ENCODE results near the gene LMX1A. TPM values are rescaled to one million over a fixed set of nuclear protein-coding genes. Genes with fewer than 3 reads are reported as not detected.

LMX1A gene
- total RNA-seq, 6 experiments from 2014 or later, result 0.14 TPM; not detected in 5

DNA sequence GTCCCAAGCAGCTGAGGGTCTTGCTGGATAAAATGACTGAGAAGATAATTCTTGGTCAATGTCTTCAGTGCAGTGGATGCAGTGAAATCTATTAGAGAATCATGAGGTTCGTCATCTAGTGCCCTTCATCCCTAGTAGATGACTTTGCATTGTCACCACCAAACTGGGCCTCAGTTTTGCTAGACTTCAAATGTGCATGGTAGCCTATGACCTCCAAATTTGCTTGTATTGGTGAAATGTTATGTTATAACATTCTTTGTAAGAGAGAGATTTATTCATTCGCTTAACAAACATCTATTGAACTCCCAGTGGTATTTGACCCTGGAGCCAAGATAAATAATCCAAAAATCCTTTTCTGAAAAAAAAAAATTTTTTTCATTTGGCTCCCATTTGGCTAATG, 183.8 kb downstream of the LMX1A start:
- Histone ChIP-seq H3K9me3 (no peaks in the 10 kb centered on the region), H3K27me3 (no peaks in the 10 kb centered on the region), H3K4me3 (no peak overlapping the region), H3K4me1 (peaks cover 0 to 22% (median 5%) of the 10 kb centered on the region in 4 donors), H3K36me3 (no peaks in the 10 kb centered on the region), H3K27ac (no peak overlapping the region)
- DNase-seq, result no peak
- TF ChIP-seq POLR2A (IDR thresholded peaks at IDR 0.05), result no peak
- TF ChIP-seq, protein P1, sequence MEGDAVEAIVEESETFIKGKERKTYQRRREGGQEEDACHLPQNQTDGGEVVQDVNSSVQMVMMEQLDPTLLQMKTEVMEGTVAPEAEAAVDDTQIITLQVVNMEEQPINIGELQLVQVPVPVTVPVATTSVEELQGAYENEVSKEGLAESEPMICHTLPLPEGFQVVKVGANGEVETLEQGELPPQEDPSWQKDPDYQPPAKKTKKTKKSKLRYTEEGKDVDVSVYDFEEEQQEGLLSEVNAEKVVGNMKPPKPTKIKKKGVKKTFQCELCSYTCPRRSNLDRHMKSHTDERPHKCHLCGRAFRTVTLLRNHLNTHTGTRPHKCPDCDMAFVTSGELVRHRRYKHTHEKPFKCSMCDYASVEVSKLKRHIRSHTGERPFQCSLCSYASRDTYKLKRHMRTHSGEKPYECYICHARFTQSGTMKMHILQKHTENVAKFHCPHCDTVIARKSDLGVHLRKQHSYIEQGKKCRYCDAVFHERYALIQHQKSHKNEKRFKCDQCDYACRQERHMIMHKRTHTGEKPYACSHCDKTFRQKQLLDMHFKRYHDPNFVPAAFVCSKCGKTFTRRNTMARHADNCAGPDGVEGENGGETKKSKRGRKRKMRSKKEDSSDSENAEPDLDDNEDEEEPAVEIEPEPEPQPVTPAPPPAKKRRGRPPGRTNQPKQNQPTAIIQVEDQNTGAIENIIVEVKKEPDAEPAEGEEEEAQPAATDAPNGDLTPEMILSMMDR (IDR thresholded peaks at IDR 0.05), result no peak
- intact Hi-C loops (cut with DNase I), result no loop called here
- 51% methylated on average over 2 of the region's 2 CpGs for WGBS (ENCODE audit: insufficient coverage, low coverage, low lambda C conversion rate, missing lambda C conversion rate)
- peak in 2 of 4 donors; percentile 11 to 33 for ATAC-seq

DNA sequence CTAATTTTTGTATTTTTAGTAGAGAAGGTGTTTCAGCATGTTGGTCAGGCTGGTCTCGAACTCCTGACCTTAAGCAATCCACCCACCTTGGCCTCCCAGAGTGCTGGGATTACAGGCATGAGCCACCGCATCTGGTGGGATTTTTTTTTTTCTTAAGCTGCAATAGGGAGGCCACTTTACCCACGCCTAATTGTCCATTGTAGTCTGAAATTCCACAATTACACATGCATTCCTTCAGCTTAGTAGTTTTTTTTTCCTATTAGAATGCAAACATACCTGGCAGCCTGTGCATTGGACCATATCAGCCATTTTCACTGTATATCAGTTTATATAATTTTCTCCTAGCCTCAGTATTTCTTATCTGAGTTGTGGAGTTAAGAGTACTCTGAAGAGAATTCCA, 186.8 kb downstream of the LMX1A start:
- no peak for ATAC-seq
- TF ChIP-seq POLR2A (IDR thresholded peaks at IDR 0.05), result no peak
- TF ChIP-seq, protein P1 (IDR thresholded peaks at IDR 0.05), result no peak
- H3K4me1 ChIP-seq, result peaks cover 0 to 22% (median 5%) of the 10 kb centered on the region in 4 donors
- H3K27ac ChIP-seq, result no peak overlapping the region
- H3K36me3 ChIP-seq, result no peaks in the 10 kb centered on the region
- no peaks in the 10 kb centered on the region for H3K27me3 ChIP-seq
- WGBS (ENCODE audit: insufficient coverage, low coverage, low lambda C conversion rate, missing lambda C conversion rate), result 92% methylated on average over 3 of the region's 3 CpGs
- H3K4me3 ChIP-seq, result no peak overlapping the region
- intact Hi-C loops (cut with DNase I), result no loop called here
- no peaks in the 10 kb centered on the region for H3K9me3 ChIP-seq
- DNase-seq, result no peak

DNA sequence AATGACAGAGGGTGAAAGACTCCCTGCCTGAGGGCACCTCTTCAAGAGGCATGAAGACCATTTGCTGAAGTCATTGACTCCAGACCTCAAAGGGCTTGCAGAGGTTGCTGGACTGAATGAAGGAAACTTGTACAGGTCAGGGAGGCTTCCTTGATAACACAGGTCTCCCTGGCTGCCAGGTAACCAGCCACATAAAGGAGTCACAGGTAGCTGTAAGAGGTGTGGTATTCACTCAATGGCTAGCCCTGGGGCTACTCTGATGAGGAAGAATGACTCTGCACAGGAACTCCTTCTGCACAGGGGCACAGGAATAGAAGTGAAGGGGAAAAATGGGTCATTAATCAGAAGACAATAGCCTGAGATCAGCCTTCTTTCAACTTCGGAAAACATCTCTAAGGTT, 187.5 kb downstream of the LMX1A start:
- 57% methylated on average over 1 of the region's 1 CpG for WGBS (ENCODE audit: insufficient coverage, low coverage, low lambda C conversion rate, missing lambda C conversion rate)
- TF ChIP-seq, protein P1 (IDR thresholded peaks at IDR 0.05), result no peak

DNA sequence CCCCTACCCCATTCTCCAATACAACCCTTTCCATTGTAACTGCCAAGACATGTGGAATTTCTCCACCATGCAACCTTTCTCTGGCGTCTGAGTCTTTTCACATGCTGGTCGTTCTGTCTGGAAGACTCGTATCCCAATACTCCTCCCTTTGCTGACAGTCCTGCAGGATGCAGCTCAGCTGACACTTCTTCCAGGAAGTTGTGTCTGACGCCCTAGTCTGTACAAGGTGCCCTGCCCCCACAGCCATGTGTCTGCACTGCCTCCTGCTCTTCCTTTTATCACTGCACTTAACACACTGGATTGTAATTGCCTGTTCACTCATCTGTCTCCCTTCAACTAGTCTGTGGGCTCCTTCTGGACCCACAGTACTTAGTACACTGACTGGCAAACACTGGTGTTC, 188.0 kb downstream of the LMX1A start:
- ATAC-seq (no peak), DNase-seq (no peak)
- peaks cover 0 to 12% (median 4%) of the 10 kb centered on the region in 4 donors for H3K4me1 ChIP-seq
- no peaks in the 10 kb centered on the region for H3K27me3 ChIP-seq
- H3K36me3 ChIP-seq, result no peaks in the 10 kb centered on the region
- WGBS (ENCODE audit: insufficient coverage, low coverage, low lambda C conversion rate, missing lambda C conversion rate), result 62% methylated on average over 4 of the region's 4 CpGs
- H3K9me3 ChIP-seq, result no peaks in the 10 kb centered on the region
- no peak for TF ChIP-seq POLR2A (IDR thresholded peaks at IDR 0.05)
- TF ChIP-seq, protein P1 (IDR thresholded peaks at IDR 0.05), result no peak
- intact Hi-C loops (cut with DNase I), result no loop called here
- H3K4me3 ChIP-seq, result no peak overlapping the region
- no peak overlapping the region for H3K27ac ChIP-seq

More for the DNA sequence above, 187.5 kb downstream of the LMX1A start:
- H3K4me1 ChIP-seq, result peaks cover 0 to 16% (median 5%) of the 10 kb centered on the region in 4 donors
- no peak overlapping the region for H3K27ac ChIP-seq
- no peaks in the 10 kb centered on the region for H3K27me3 ChIP-seq
- DNase-seq, result no peak
- intact Hi-C loops (cut with DNase I), result no loop called here
- no peaks in the 10 kb centered on the region for H3K9me3 ChIP-seq
- H3K4me3 ChIP-seq, result no peak overlapping the region
- ATAC-seq, result no peak
- H3K36me3 ChIP-seq, result no peaks in the 10 kb centered on the region

Measured in right lobe of liver (tissue), 6 donors.